ENCODE measurements around the gene TAOK3.

GRCh38 chr12:118206107-118206412 lies 166.6 kb downstream of the TAOK3 start:
- TF ChIP-seq CTCF (IDR thresholded peaks at IDR 0.05; ENCODE audit: low read depth, low read length): no peak
- no peak for TF ChIP-seq EZH2phosphoT487 (IDR thresholded peaks at IDR 0.05; ENCODE audit: low read depth)
